ENCODE results near the gene TTC27.

- TF ChIP-seq, protein P1, sequence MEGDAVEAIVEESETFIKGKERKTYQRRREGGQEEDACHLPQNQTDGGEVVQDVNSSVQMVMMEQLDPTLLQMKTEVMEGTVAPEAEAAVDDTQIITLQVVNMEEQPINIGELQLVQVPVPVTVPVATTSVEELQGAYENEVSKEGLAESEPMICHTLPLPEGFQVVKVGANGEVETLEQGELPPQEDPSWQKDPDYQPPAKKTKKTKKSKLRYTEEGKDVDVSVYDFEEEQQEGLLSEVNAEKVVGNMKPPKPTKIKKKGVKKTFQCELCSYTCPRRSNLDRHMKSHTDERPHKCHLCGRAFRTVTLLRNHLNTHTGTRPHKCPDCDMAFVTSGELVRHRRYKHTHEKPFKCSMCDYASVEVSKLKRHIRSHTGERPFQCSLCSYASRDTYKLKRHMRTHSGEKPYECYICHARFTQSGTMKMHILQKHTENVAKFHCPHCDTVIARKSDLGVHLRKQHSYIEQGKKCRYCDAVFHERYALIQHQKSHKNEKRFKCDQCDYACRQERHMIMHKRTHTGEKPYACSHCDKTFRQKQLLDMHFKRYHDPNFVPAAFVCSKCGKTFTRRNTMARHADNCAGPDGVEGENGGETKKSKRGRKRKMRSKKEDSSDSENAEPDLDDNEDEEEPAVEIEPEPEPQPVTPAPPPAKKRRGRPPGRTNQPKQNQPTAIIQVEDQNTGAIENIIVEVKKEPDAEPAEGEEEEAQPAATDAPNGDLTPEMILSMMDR (IDR thresholded peaks at IDR 0.05), result no peak
- TF ChIP-seq POLR2A (IDR thresholded peaks at IDR 0.05), result no peak
Observed at GRCh38 chr2:32652555-32653209, 24.8 kb downstream of the TTC27 start.

All from lower leg skin (tissue), 3 donors.